A549 (cell line): ENCODE measurements around the gene RAB23. TPM values are rescaled to one million over a fixed set of nuclear protein-coding genes. Genes with fewer than 3 reads are reported as not detected.
"Not testable (repeated sequence)": the region's sequence is repeated elsewhere in the genome, so short reads cannot be mapped to it uniquely, and the experiment has no call there.

Experiments used
- ATAC-seq, 2 experiments: fragments of 200-7000 bp in 1 of 2; fragments of >200 bp in 1 of 2; cut with Nextera tagmentation in 1 of 2; cut with Tn5 transposase in 1 of 2; 3 replicates each; pipeline versions ENCODE4 v1.8.0 to v1.9.1; 2018 to 2020; ENCODE audit warnings: mild to moderate bottlenecking in 1 of 2, moderate library complexity in 1 of 2
- CTCF ChIA-PET: fragments of 300-600 bp; sonication (Branson Sonifier 250); formaldehyde crosslinking; extraction: SDS; loops from one replicate; lab custom pipeline; 2021; ENCODE audit warnings: antibody characterized with exemption, inconsistent platforms; lab: Yijun Ruan, JAX
- POLR2A ChIA-PET: fragments of 350-600 bp; formaldehyde crosslinking; extraction: SDS; loops from one replicate; lab custom pipeline; 2021; ENCODE audit warnings: antibody characterized with exemption, inconsistent platforms; lab: Yijun Ruan, JAX
- DNase-seq, 2 experiments: peaks; one replicate each; pipeline versions ENCODE4 v3.0.0 to v3.0.0-alpha.2; 2011 to 2016; ENCODE audit warnings: low read depth in 1 of 2, low spot score in 1 of 2
- FAIRE-seq: peaks from 2 replicates; lab custom pipeline; 2011; peaks lifted over from hg19 to GRCh38; lab: Jason Lieb, UNC
- H3K27ac ChIP-seq, 2 experiments: fragments of >200 bp; sonication (Bioruptor Twin); formaldehyde crosslinking; 3 replicates each; pipeline ENCODE4 v1.5.1; 2016 to 2017
- H3K4me1 ChIP-seq: fragments of >200 bp; sonication (Bioruptor Twin); formaldehyde crosslinking; 3 replicates; pipeline ENCODE4 v1.6.1; 2016
- H3K4me2 ChIP-seq: fragments of >200 bp; sonication (Bioruptor Twin); formaldehyde crosslinking; 3 replicates; pipeline ENCODE4 v1.6.1; 2016
- H3K4me3 ChIP-seq: fragments of >200 bp; sonication (Bioruptor Twin); formaldehyde crosslinking; 3 replicates; pipeline ENCODE4 v1.5.1; 2016
- H3K9me3 ChIP-seq: fragments of >200 bp; sonication (Bioruptor Twin); formaldehyde crosslinking; 3 replicates; pipeline ENCODE4 v1.6.1; 2016
- ATOH8 ChIP-seq: fragments of 250-450 bp; sonication (Bioruptor Pico); IDR thresholded peaks from 2 replicates; pipeline ENCODE4 v1.5.0; 2020; ENCODE audit warnings: low read depth, mild to moderate bottlenecking, moderate library complexity
- BCL3 ChIP-seq: fragments of >200 bp; sonication (Bioruptor Twin); formaldehyde crosslinking; IDR thresholded peaks from 3 replicates; pipeline ENCODE4 v1.6.1; 2016
- CBX2 ChIP-seq: fragments of 200-600 bp; sonication (generic); IDR thresholded peaks from 2 replicates; pipeline ENCODE4 v1.6.1; 2016; ENCODE audit warnings: low read depth, mild to moderate bottlenecking, borderline replicate concordance
- CBX8 ChIP-seq: fragments of 200-600 bp; sonication (generic); IDR thresholded peaks from 2 replicates; pipeline ENCODE4 v1.6.1; 2016
- CHD2 ChIP-seq: fragments of 150-350 bp; IDR thresholded peaks from 2 replicates; pipeline ENCODE4 v1.6.1; 2014; ENCODE audit warnings: low read length; ENCODE audit not compliant: partially characterized antibody
- CHD4 ChIP-seq: fragments of 200-600 bp; sonication (generic); IDR thresholded peaks from 2 replicates; pipeline ENCODE4 v1.6.1; 2016; ENCODE audit warnings: antibody characterized with exemption, mild to moderate bottlenecking, borderline replicate concordance
- CTCF ChIP-seq: fragments of >200 bp; sonication (Bioruptor Twin); formaldehyde crosslinking; IDR thresholded peaks from 3 replicates; pipeline ENCODE4 v1.5.1; 2016
- EHMT2 ChIP-seq: fragments of 200-600 bp; sonication (generic); IDR thresholded peaks from 2 replicates; pipeline ENCODE4 v1.6.1; 2016; ENCODE audit warnings: antibody characterized with exemption, low read depth, mild to moderate bottlenecking, moderate library complexity
- EP300 ChIP-seq, 2 experiments: fragments of >200 bp; sonication (Bioruptor Twin); formaldehyde crosslinking; IDR thresholded peaks; 2 replicates in 1 of 2; 3 replicates in 1 of 2; pipeline ENCODE4 v1.6.1; 2016 to 2017
- HES2 ChIP-seq: fragments of >200 bp; sonication (Bioruptor Twin); formaldehyde crosslinking; IDR thresholded peaks from 2 replicates; pipeline ENCODE4 v1.6.1; 2016
- HEYL ChIP-seq: fragments of 250-450 bp; sonication (Bioruptor Pico); IDR thresholded peaks from 2 replicates; pipeline ENCODE4 v1.8.0; 2021; ENCODE audit warnings: mild to moderate bottlenecking, moderate library complexity
- JUN ChIP-seq, 2 experiments: fragments of >200 bp; sonication (Bioruptor Twin); formaldehyde crosslinking; IDR thresholded peaks; 2 replicates in 1 of 2; 3 replicates in 1 of 2; pipeline ENCODE4 v1.6.1; 2016 to 2017
- MAFK ChIP-seq: fragments of 450-650 bp; IDR thresholded peaks from 2 replicates; pipeline ENCODE4 v1.6.1; 2014; ENCODE audit not compliant: partially characterized antibody
- MAZ ChIP-seq: fragments of 150-350 bp; IDR thresholded peaks from 2 replicates; pipeline ENCODE4 v1.6.1; 2014; ENCODE audit warnings: antibody characterized with exemption, low read depth, low read length, borderline replicate concordance
- POLR2A ChIP-seq: IDR thresholded peaks from 2 replicates; pipeline ENCODE4 v1.6.1; 2012; ENCODE audit warnings: mild to moderate bottlenecking, low read length
- RARB ChIP-seq: fragments of 250-450 bp; sonication (Bioruptor Pico); IDR thresholded peaks from 2 replicates; pipeline ENCODE4 v1.8.0; 2021; ENCODE audit warnings: mild to moderate bottlenecking, moderate library complexity
- RCOR1 ChIP-seq: fragments of 150-350 bp; IDR thresholded peaks from 2 replicates; pipeline ENCODE4 v1.6.1; 2014; ENCODE audit warnings: antibody characterized with exemption, low read length, low read depth
- RFX5 ChIP-seq: fragments of 450-650 bp; IDR thresholded peaks from 2 replicates; pipeline ENCODE4 v1.7.1; 2014; ENCODE audit warnings: antibody characterized with exemption, mild to moderate bottlenecking, moderate library complexity
- RNF2 ChIP-seq: fragments of 200-600 bp; sonication (generic); IDR thresholded peaks from 2 replicates; pipeline ENCODE4 v1.6.1; 2016; ENCODE audit warnings: low read depth, mild to moderate bottlenecking, antibody characterized with exemption, moderate library complexity, borderline replicate concordance
- SMC3 ChIP-seq: fragments of >200 bp; sonication (Bioruptor Twin); formaldehyde crosslinking; IDR thresholded peaks from 3 replicates; pipeline ENCODE4 v1.6.1; 2018; ENCODE audit warnings: inconsistent platforms
- TP53 ChIP-seq: fragments of 250-450 bp; sonication (Bioruptor Pico); IDR thresholded peaks from 2 replicates; pipeline ENCODE4 v1.5.0; 2021; ENCODE audit warnings: mild to moderate bottlenecking, moderate library complexity
- ZSCAN20 ChIP-seq: fragments of 250-450 bp; sonication (Bioruptor Pico); IDR thresholded peaks from 2 replicates; pipeline ENCODE4 v1.8.0; 2022; ENCODE audit warnings: mild to moderate bottlenecking, moderate library complexity
- WGBS: methylation state at CpG from one replicate; pipeline ENCODE4 v1.1.6; 2017; ENCODE audit errors: missing lambda C conversion rate; 5-methylcytosine and 5-hydroxymethylcytosine counted together
- polyA plus RNA-seq, 4 experiments: library from polyadenylated mRNA; depleted of rRNA in 3 of 4; stranded (reverse); fragments of >200 nt; fragmentation: RNase III in 1 of 4; extraction: RNeasy Plus Mini Kit Qiagen cat#74134 plus additional on column Dnase treatment in 1 of 4; gene quantifications; 2 replicates in 3 of 4; 3 replicates in 1 of 4; pipeline ENCODE4 v1.2.3, GENCODE V29; 2011 to 2017

The RAB23 gene
- polyA plus RNA-seq, 2 of the 4 experiments (the other 2 are of a cell fraction): 8.6 to 21.5 TPM

- peaks cover 12% of the 10 kb centered on the region; the same call in 2 of the 3 replicates for H3K4me1 ChIP-seq
- POLR2A ChIA-PET: no interaction called here
- H3K4me3 ChIP-seq: no peak overlapping the region
- FAIRE-seq: no peak
- H3K9me3 ChIP-seq: no peaks in the 10 kb centered on the region
- DNase-seq: no peak
- no peak overlapping the region for H3K4me2 ChIP-seq
- ATAC-seq: no peak
- CTCF ChIA-PET: no interaction called here
- TF ChIP-seq ATOH8 (CRISPR knock-in tag) (no peak), RFX5 (no peak), EP300 (IDR thresholded peaks at IDR 0.05) (no peak), SMC3 (no peak), HEYL (CRISPR knock-in tag) (no peak), ZSCAN20 (CRISPR knock-in tag) (no peak), MAFK (no peak), POLR2A (no peak), CHD4 (no peak), CBX8 (no peak), HES2 (no peak), BCL3 (no peak), JUN (IDR thresholded peaks at IDR 0.05) (no peak), TP53 (CRISPR knock-in tag) (no peak), EHMT2 (no peak)
- H3K27ac ChIP-seq: no peak overlapping the region
Observed at GRCh38 chr6:57247603-57248002, 25.5 kb upstream of the RAB23 start.

- FAIRE-seq (no peak), ATAC-seq (no peak), DNase-seq (no peak)
- POLR2A ChIA-PET: no interaction called here
- Histone ChIP-seq H3K9me3 (no peaks in the 10 kb centered on the region), H3K4me2 (no peak overlapping the region), H3K4me3 (no peak overlapping the region), H3K4me1 (peaks cover 16% of the 10 kb centered on the region; the same call in 2 of the 3 replicates), H3K27ac (no peak overlapping the region)
- WGBS: 86% methylated on average over 6 of the region's 6 CpGs
- CTCF ChIA-PET: no interaction called here
- no peak for TF ChIP-seq CBX2
- TF ChIP-seq RCOR1: no peak
- TF ChIP-seq CBX8: no peak
- no peak for TF ChIP-seq RNF2
- TF ChIP-seq CTCF: no peak
Observed at GRCh38 chr6:57246307-57246706, 24.2 kb upstream of the RAB23 start.

GRCh38 chr6:57243954-57244353 is 21.8 kb upstream of the RAB23 start:
- no peak overlapping the region for H3K4me3 ChIP-seq
- no peaks in the 10 kb centered on the region for H3K9me3 ChIP-seq
- 89% methylated on average over 7 of the region's 7 CpGs for WGBS
- TF ChIP-seq CHD2 (no peak), BCL3 (no peak), MAZ (no peak), RARB (CRISPR knock-in tag) (no peak)
- H3K27ac ChIP-seq: peak overlapping the region in 1 of 2 experiments; percentile 75; a peak in 2 of 6 replicates
- ATAC-seq (no peak), FAIRE-seq (no peak), DNase-seq (no peak)
- peaks cover 16% of the 10 kb centered on the region; the same call in 2 of the 3 replicates for H3K4me1 ChIP-seq
- H3K4me2 ChIP-seq: no peak overlapping the region
- ChIA-PET CTCF (interaction anchor here (1.2 to 1.3 kb wide), 3 partner anchors 24 to 73 kb away, joined by 3 to 4 read pairs (median 3); partner anchors contain the start of gene PRIM2), POLR2A (interaction anchor here (0.8 kb wide), 1 partner anchor 10 kb away, joined by 4 read pairs; no protein-coding TSS in a partner anchor)

GRCh38 chr6:57243526-57243925 is 21.4 kb upstream of the RAB23 start:
- H3K4me1 ChIP-seq: peaks cover 16% of the 10 kb centered on the region; the same call in 2 of the 3 replicates
- H3K4me2 ChIP-seq, H3K4me3 ChIP-seq, FAIRE-seq, DNase-seq, H3K9me3 ChIP-seq, ATAC-seq: not testable (repeated sequence)
- WGBS: 97% methylated on average over 13 of the region's 13 CpGs
- CTCF ChIA-PET: interaction anchor here (1.2 to 1.3 kb wide), 3 partner anchors 24 to 74 kb away, joined by 3 to 4 read pairs (median 3); partner anchors contain the start of gene PRIM2
- POLR2A ChIA-PET: interaction anchor here (0.8 kb wide), 1 partner anchor 10 kb away, joined by 4 read pairs; no protein-coding TSS in a partner anchor
- peak overlapping the region; percentile 52 to 75; a peak in 4 of 6 replicates for H3K27ac ChIP-seq
